HG03354 (cell line): ENCODE measurements around the gene NSMCE4A.
"Not testable (repeated sequence)": the region's sequence is repeated elsewhere in the genome, so short reads cannot be mapped to it uniquely, and the experiment has no call there.

Source experiments
- ATAC-seq: cut with Tn5 transposase; IDR thresholded peaks from one replicate; pipeline ENCODE4 v1.9.1; 2021; ENCODE audit warnings: mild to moderate bottlenecking; ENCODE audit not compliant: unreplicated experiment, poor library complexity, severe bottlenecking

The NSMCE4A gene

GRCh38 chr10:121990015-121990677, 15.1 kb upstream of the NSMCE4A start:
- ATAC-seq = no peak

GRCh38 chr10:121988361-121989324, 13.6 kb upstream of the NSMCE4A start, which contains the start of gene TACC2:
TACC2 (plus strand) TSS chr10:121989163; CDS start chr10:122021982, 32,819 bp downstream.
- ATAC-seq = no peak

- ATAC-seq = no peak
Measured at GRCh38 chr10:121984463-121984862, 9.4 kb upstream of the NSMCE4A start.

- no peak for ATAC-seq
Measured at GRCh38 chr10:121983852-121984251, 8.8 kb upstream of the NSMCE4A start.

- no peak for ATAC-seq
Measured at GRCh38 chr10:121981346-121981745, 6.3 kb upstream of the NSMCE4A start.

GRCh38 chr10:121978511-121978910, 3.5 kb upstream of the NSMCE4A start:
- ATAC-seq = no peak

GRCh38 chr10:121976607-121977006, 1.6 kb upstream of the NSMCE4A start:
- no peak for ATAC-seq

- peak; percentile 16 for ATAC-seq
Measured at GRCh38 chr10:121975295-121976086, 474 bp upstream of the NSMCE4A start.

GRCh38 chr10:121974019-121974534, 940 bp downstream of the NSMCE4A start:
- peak; percentile 47 for ATAC-seq

GRCh38 chr10:121969086-121969485, 5.9 kb downstream of the NSMCE4A start:
- ATAC-seq = not testable (repeated sequence)

- no peak for ATAC-seq
Measured at GRCh38 chr10:121965996-121966395, 9.0 kb downstream of the NSMCE4A start.

- ATAC-seq = no peak
Measured at GRCh38 chr10:121961456-121961855, 13.6 kb downstream of the NSMCE4A start.

GRCh38 chr10:121959671-121960070, 15.3 kb downstream of the NSMCE4A start:
- no peak for ATAC-seq

GRCh38 chr10:121956111-121957061, 18.6 kb downstream of the NSMCE4A start:
- ATAC-seq = no peak

GRCh38 chr10:121952226-121952625, 22.8 kb downstream of the NSMCE4A start:
- no peak for ATAC-seq

GRCh38 chr10:121949451-121949850, 25.6 kb downstream of the NSMCE4A start:
- no peak for ATAC-seq

GRCh38 chr10:121949049-121949448, 26.0 kb downstream of the NSMCE4A start:
- no peak for ATAC-seq
